Mesendoderm (in vitro differentiated cells): ENCODE results near the gene MBD5.

ENCODE experiments used
- DNase-seq: peaks from one replicate; pipeline ENCODE4 v3.0.0; 2013
- H2AK5ac ChIP-seq: 2 replicates; pipeline ENCODE4 v1.6.1; 2013; ENCODE audit warnings: low read length, inconsistent platforms
- H2BK120ac ChIP-seq: 2 replicates; pipeline ENCODE4 v1.6.1; 2013; ENCODE audit warnings: low read depth, mild to moderate bottlenecking, low read length, moderate library complexity, mixed read lengths
- H2BK15ac ChIP-seq: replicated peaks from 2 replicates; pipeline ENCODE4 v1.6.1; 2013; ENCODE audit warnings: low read depth, mild to moderate bottlenecking, moderate library complexity
- H2BK5ac ChIP-seq: 2 replicates; pipeline ENCODE4 v1.6.1; 2013; ENCODE audit warnings: low read length, inconsistent platforms
- H3K18ac ChIP-seq: 2 replicates; pipeline ENCODE4 v1.6.1; 2013; ENCODE audit warnings: mild to moderate bottlenecking, low read length, mixed read lengths
- H3K23ac ChIP-seq: one replicate; pipeline ENCODE4 v1.6.1; 2013; ENCODE audit warnings: low read length
- H3K27ac ChIP-seq: 2 replicates; pipeline ENCODE4 v1.5.1; 2013; ENCODE audit warnings: low read depth, mild to moderate bottlenecking, inconsistent platforms, low read length, moderate library complexity
- H3K27me3 ChIP-seq: 2 replicates; pipeline ENCODE4 v1.6.1; 2013; ENCODE audit warnings: low read length, control low read depth, mild to moderate bottlenecking, inconsistent platforms; ENCODE audit not compliant: insufficient read depth, poor library complexity
- H3K36me3 ChIP-seq: 2 replicates; pipeline ENCODE4 v1.6.1; 2013; ENCODE audit warnings: low read length, inconsistent platforms; ENCODE audit not compliant: control insufficient read depth, insufficient read depth
- H3K4ac ChIP-seq: one replicate; pipeline ENCODE4 v1.6.1; 2013; ENCODE audit warnings: low read depth, mild to moderate bottlenecking, low read length, moderate library complexity
- H3K4me1 ChIP-seq: 2 replicates; pipeline ENCODE4 v1.6.1; 2013; ENCODE audit warnings: low read depth, low read length, inconsistent platforms; ENCODE audit not compliant: control insufficient read depth
- H3K4me2 ChIP-seq: 2 replicates; pipeline ENCODE4 v1.6.1; 2013; ENCODE audit warnings: low read length
- H3K4me3 ChIP-seq: 2 replicates; pipeline ENCODE4 v1.5.1; 2013; ENCODE audit warnings: mild to moderate bottlenecking, low read length
- H3K56ac ChIP-seq: one replicate; pipeline ENCODE4 v1.6.1; 2013; ENCODE audit warnings: low read length
- H3K79me1 ChIP-seq: 2 replicates; pipeline ENCODE4 v1.6.1; 2013; ENCODE audit warnings: low read length, inconsistent platforms
- H3K79me2 ChIP-seq: 2 replicates; pipeline ENCODE4 v1.6.1; 2013; ENCODE audit warnings: mild to moderate bottlenecking, low read length; ENCODE audit not compliant: control insufficient read depth, insufficient read depth
- H3K9ac ChIP-seq: 2 replicates; pipeline ENCODE4 v1.6.1; 2013; ENCODE audit warnings: low read length, inconsistent platforms
- H4K5ac ChIP-seq: one replicate; pipeline ENCODE4 v1.6.1; 2013; ENCODE audit warnings: low read length
- H4K8ac ChIP-seq: one replicate; pipeline ENCODE4 v1.6.1; 2013; ENCODE audit warnings: low read depth, mild to moderate bottlenecking, control low read depth, low read length, moderate library complexity
- WGBS: extraction: QIAGEN DNeasy Blood & Tissue Kit; methylation state at CpG from one replicate; pipeline ENCODE4 v1.1.7; 2013; ENCODE audit warnings: low lambda C conversion rate, missing lambda C conversion rate; ENCODE audit not compliant: insufficient coverage; ENCODE audit errors: extremely low coverage; 5-methylcytosine and 5-hydroxymethylcytosine counted together

Gene MBD5

DNA sequence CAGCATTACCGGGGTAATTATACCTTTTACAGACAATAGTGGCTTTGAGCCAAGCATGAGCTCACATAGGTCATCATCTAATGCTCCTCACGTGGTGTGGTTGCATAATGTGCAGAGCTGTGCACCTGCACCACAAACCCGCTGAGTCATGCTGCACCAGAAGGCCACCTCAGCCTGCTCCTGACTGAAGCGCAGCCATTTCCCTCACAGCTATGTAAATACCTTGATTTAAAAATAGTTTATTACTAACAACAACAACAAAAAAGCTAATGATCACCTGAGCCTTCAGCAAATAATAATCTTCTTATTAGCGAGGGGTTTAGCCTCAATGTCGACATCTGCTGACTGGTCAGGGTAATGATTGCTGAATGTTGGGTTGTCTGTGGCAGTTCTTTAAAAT lies 238.8 kb downstream of the MBD5 start:
- DNase-seq = peak; percentile 53
- Histone ChIP-seq H2BK15ac (no peak overlapping the region), H2BK120ac (no peak overlapping the region), H2BK5ac (no peak overlapping the region), H3K9ac (no peak overlapping the region), H3K23ac (no peak overlapping the region), H3K4me1 (no peaks in the 10 kb centered on the region), H4K5ac (no peak overlapping the region), H3K79me2 (no peaks in the 10 kb centered on the region), H2AK5ac (no peak overlapping the region), H3K27ac (no peak overlapping the region), H3K36me3 (no peaks in the 10 kb centered on the region), H3K4me2 (no peak overlapping the region), H3K79me1 (no peaks in the 10 kb centered on the region), H3K4me3 (no peak overlapping the region), H3K4ac (no peak overlapping the region), H3K18ac (no peak overlapping the region), H3K56ac (no peak overlapping the region), H4K8ac (no peak overlapping the region), H3K27me3 (no peaks in the 10 kb centered on the region)
- WGBS = no CpG with 5 or more reads among the region's 6 CpGs

DNA sequence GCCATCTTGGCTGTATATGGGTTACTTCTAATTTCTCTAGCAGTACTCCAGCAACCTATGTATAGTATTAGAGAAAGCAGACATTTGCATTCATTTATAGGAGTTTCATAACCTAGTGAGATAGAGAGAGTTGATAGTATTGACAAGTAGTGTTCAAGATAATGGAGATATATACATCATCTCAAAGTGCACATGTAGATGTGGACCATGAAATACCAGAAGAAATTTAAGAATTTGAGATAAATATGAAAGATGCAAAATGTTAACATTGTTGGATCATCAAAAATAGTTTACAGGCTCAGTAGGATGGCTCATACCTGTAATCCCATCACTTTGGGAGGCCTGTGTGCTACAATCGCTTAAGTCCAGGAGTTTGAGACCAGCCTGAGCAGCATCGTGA lies 243.0 kb downstream of the MBD5 start:
- Histone ChIP-seq H2BK120ac (no peak overlapping the region), H2BK15ac (no peak overlapping the region), H3K79me1 (no peaks in the 10 kb centered on the region), H3K18ac (no peak overlapping the region), H3K4me2 (no peak overlapping the region), H3K4me1 (no peaks in the 10 kb centered on the region), H3K27me3 (no peaks in the 10 kb centered on the region), H4K5ac (no peak overlapping the region), H3K23ac (no peak overlapping the region), H4K8ac (no peak overlapping the region), H2AK5ac (no peak overlapping the region), H3K9ac (no peak overlapping the region), H3K36me3 (no peaks in the 10 kb centered on the region), H3K27ac (no peak overlapping the region), H3K79me2 (no peaks in the 10 kb centered on the region), H3K56ac (no peak overlapping the region), H2BK5ac (no peak overlapping the region), H3K4ac (no peak overlapping the region), H3K4me3 (no peak overlapping the region)
- no CpG with 5 or more reads among the region's 2 CpGs for WGBS
- DNase-seq = no peak

GRCh38 chr2:148273158-148273691 lies 252.3 kb downstream of the MBD5 start:
- Histone ChIP-seq H2AK5ac (no peak overlapping the region), H3K79me2 (no peaks in the 10 kb centered on the region), H3K4ac (no peak overlapping the region), H3K36me3 (no peaks in the 10 kb centered on the region), H3K4me1 (no peaks in the 10 kb centered on the region), H3K4me3 (no peak overlapping the region), H3K79me1 (no peaks in the 10 kb centered on the region), H3K18ac (no peak overlapping the region), H2BK120ac (no peak overlapping the region), H3K4me2 (no peak overlapping the region), H4K5ac (no peak overlapping the region), H4K8ac (no peak overlapping the region), H3K27me3 (no peaks in the 10 kb centered on the region), H3K56ac (no peak overlapping the region), H3K23ac (no peak overlapping the region), H2BK5ac (no peak overlapping the region), H3K27ac (no peak overlapping the region), H3K9ac (no peak overlapping the region), H2BK15ac (no peak overlapping the region)
- no CpG with 5 or more reads among the region's 4 CpGs for WGBS
- peak; percentile 31 for DNase-seq

DNA sequence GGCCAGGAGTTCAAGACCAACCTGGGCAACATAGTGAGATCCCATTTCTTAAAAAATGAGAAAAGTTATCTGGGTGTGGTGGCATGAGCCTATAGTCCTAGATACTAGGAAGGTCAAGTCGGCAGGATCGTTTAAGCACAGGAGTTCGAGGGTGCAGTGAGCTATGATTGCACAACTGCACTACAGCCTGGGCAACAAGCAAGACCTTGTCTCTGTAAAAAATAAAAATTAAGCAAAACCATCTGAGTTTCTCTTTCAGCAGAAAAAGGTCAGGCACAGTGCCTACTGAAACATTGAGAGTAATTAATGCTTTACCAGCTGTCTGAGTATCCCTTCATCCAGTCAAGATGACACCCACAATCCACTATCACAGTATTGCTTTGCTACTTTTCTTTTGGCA lies 258.3 kb downstream of the MBD5 start:
- Histone ChIP-seq H3K4me2 (no peak overlapping the region), H2BK120ac (no peak overlapping the region), H3K27ac (no peak overlapping the region), H3K79me1 (no peaks in the 10 kb centered on the region), H3K4ac (no peak overlapping the region), H4K5ac (no peak overlapping the region), H4K8ac (no peak overlapping the region), H3K18ac (no peak overlapping the region), H3K23ac (no peak overlapping the region), H3K27me3 (no peaks in the 10 kb centered on the region), H3K56ac (no peak overlapping the region), H3K9ac (no peak overlapping the region), H2BK15ac (no peak overlapping the region), H3K79me2 (no peaks in the 10 kb centered on the region), H3K36me3 (no peaks in the 10 kb centered on the region), H2BK5ac (no peak overlapping the region), H3K4me3 (no peak overlapping the region), H3K4me1 (no peaks in the 10 kb centered on the region), H2AK5ac (no peak overlapping the region)
- DNase-seq = no peak
- WGBS = no CpG with 5 or more reads among the region's 3 CpGs

DNA sequence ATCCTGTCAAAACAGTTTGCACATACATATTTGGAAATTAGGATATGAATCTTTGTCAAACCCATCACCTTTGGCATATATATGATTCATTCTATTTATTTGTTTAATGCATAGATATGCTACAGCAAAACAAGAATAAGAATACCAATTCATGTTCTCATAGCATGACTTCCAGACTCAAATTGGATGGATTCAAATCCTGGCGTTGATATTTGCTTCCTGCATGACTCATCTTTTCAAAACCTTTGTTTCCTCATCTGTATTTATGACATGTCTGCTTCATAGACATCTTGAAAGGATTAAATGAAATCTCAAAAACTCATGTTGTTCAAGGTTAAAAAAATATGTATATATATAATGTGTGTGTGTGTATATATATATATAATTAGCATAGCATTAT lies 261.3 kb downstream of the MBD5 start:
- H3K56ac ChIP-seq = no peak overlapping the region
- no peak overlapping the region for H3K9ac ChIP-seq
- H2BK5ac ChIP-seq = no peak overlapping the region
- no peak for DNase-seq
- no peak overlapping the region for H3K4ac ChIP-seq
- H3K4me2 ChIP-seq = no peak overlapping the region
- H4K8ac ChIP-seq = no peak overlapping the region
- H3K79me2 ChIP-seq = no peaks in the 10 kb centered on the region
- no CpG with 5 or more reads among the region's 1 CpG for WGBS
- no peak overlapping the region for H3K27ac ChIP-seq
- no peak overlapping the region for H3K18ac ChIP-seq
- no peak overlapping the region for H2BK120ac ChIP-seq
- H4K5ac ChIP-seq = no peak overlapping the region
- no peaks in the 10 kb centered on the region for H3K79me1 ChIP-seq
- H2BK15ac ChIP-seq = no peak overlapping the region
- no peak overlapping the region for H3K23ac ChIP-seq
- no peaks in the 10 kb centered on the region for H3K4me1 ChIP-seq
- H3K36me3 ChIP-seq = no peaks in the 10 kb centered on the region
- no peak overlapping the region for H2AK5ac ChIP-seq
- no peaks in the 10 kb centered on the region for H3K27me3 ChIP-seq
- no peak overlapping the region for H3K4me3 ChIP-seq

DNA sequence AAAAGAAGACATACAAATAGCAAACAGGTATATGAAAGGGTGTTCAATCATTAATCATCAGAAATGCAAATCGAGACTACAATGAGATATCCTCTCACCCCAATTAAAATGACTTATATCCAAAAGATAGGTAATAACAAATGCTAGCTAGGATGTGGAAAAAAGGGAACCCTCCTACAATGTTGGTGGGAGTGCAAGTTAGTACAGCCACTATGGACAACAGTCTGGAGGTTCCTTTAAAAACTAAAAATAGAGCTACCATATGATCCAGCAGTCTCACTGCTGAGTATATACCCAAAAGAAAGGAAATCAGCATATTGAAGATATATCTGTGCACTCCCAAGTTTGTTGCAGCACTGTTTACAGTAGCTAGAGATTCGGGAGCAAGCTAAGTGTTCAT lies 271.5 kb downstream of the MBD5 start:
- no peaks in the 10 kb centered on the region for H3K79me2 ChIP-seq
- no peak for DNase-seq
- no peak overlapping the region for H2AK5ac ChIP-seq
- no peaks in the 10 kb centered on the region for H3K36me3 ChIP-seq
- H2BK120ac ChIP-seq = no peak overlapping the region
- no peak overlapping the region for H3K23ac ChIP-seq
- no peak overlapping the region for H3K4me2 ChIP-seq
- H3K4ac ChIP-seq = no peak overlapping the region
- no peak overlapping the region for H2BK5ac ChIP-seq
- H3K27ac ChIP-seq = no peak overlapping the region
- no peak overlapping the region for H3K9ac ChIP-seq
- no peaks in the 10 kb centered on the region for H3K79me1 ChIP-seq
- no peak overlapping the region for H4K5ac ChIP-seq
- no peaks in the 10 kb centered on the region for H3K4me1 ChIP-seq
- no peak overlapping the region for H3K18ac ChIP-seq
- no peak overlapping the region for H3K4me3 ChIP-seq
- H4K8ac ChIP-seq = no peak overlapping the region
- no CpG with 5 or more reads among the region's 2 CpGs for WGBS
- H3K27me3 ChIP-seq = no peaks in the 10 kb centered on the region
- H2BK15ac ChIP-seq = no peak overlapping the region
- H3K56ac ChIP-seq = no peak overlapping the region
